ENCODE measurements around the gene GLE1.
"Not testable (repeated sequence)": the region's sequence is repeated elsewhere in the genome, so short reads cannot be mapped to it uniquely, and the experiment has no call there.

The GLE1 gene

GRCh38 chr9:128552744-128553440 is 48.4 kb downstream of the GLE1 start:
- DNase-seq: no peak

- no peak for DNase-seq
Observed at GRCh38 chr9:128553728-128554127, 49.2 kb downstream of the GLE1 start.

- DNase-seq: no peak
Observed at GRCh38 chr9:128554155-128554862, 49.8 kb downstream of the GLE1 start.

- DNase-seq: no peak
Observed at GRCh38 chr9:128555180-128555721, 50.7 kb downstream of the GLE1 start.

GRCh38 chr9:128556276-128556675 is 51.8 kb downstream of the GLE1 start:
- no peak for DNase-seq

GRCh38 chr9:128556926-128557634 is 52.6 kb downstream of the GLE1 start:
- DNase-seq: no peak

- DNase-seq: peak; percentile 27
Observed at GRCh38 chr9:128558431-128559310, 54.2 kb downstream of the GLE1 start.

GRCh38 chr9:128565578-128565977 is 61.1 kb downstream of the GLE1 start:
- no peak for DNase-seq

GRCh38 chr9:128568470-128569078 is 64.1 kb downstream of the GLE1 start:
- DNase-seq: no peak

GRCh38 chr9:128575469-128575868 is 71.0 kb downstream of the GLE1 start:
- no peak for DNase-seq

GRCh38 chr9:128575916-128576315 is 71.4 kb downstream of the GLE1 start:
- no peak for DNase-seq

- DNase-seq: no peak
Observed at GRCh38 chr9:128577206-128577605, 72.7 kb downstream of the GLE1 start.

- DNase-seq: no peak
Observed at GRCh38 chr9:128579194-128579593, 74.7 kb downstream of the GLE1 start.

- no peak for DNase-seq
Observed at GRCh38 chr9:128580731-128581130, 76.2 kb downstream of the GLE1 start.

GRCh38 chr9:128585155-128585554 is 80.6 kb downstream of the GLE1 start:
- not testable (repeated sequence) for DNase-seq

- DNase-seq: not testable (repeated sequence)
Observed at GRCh38 chr9:128586934-128587333, 82.4 kb downstream of the GLE1 start.

GRCh38 chr9:128587453-128587852 is 82.9 kb downstream of the GLE1 start:
- no peak for DNase-seq

GRCh38 chr9:128588581-128589233 is 84.2 kb downstream of the GLE1 start:
- no peak for DNase-seq
